HUES6 (cell line): ENCODE measurements around the gene APOBEC4.
"Not testable (repeated sequence)": the region's sequence is repeated elsewhere in the genome, so short reads cannot be mapped to it uniquely, and the experiment has no call there.

ENCODE experiments used
- H3K27ac ChIP-seq: 2 replicates; pipeline ENCODE4 v1.7.0; 2013; ENCODE audit warnings: low read depth, mild to moderate bottlenecking, low read length, inconsistent platforms
- H3K27me3 ChIP-seq: 2 replicates; pipeline ENCODE4 v1.6.1; 2013; ENCODE audit warnings: low read length; ENCODE audit not compliant: control insufficient read depth, insufficient read depth
- H3K36me3 ChIP-seq: 2 replicates; pipeline ENCODE4 v1.6.1; 2013; ENCODE audit warnings: low read length; ENCODE audit not compliant: control insufficient read depth, insufficient read depth
- H3K4me1 ChIP-seq: 2 replicates; pipeline ENCODE4 v1.6.1; 2013; ENCODE audit warnings: low read length; ENCODE audit not compliant: control insufficient read depth, insufficient read depth
- H3K4me3 ChIP-seq: 2 replicates; pipeline ENCODE4 v1.5.1; 2013; ENCODE audit warnings: low read depth, low read length
- H3K9ac ChIP-seq: one replicate; pipeline ENCODE4 v1.6.1; 2013; ENCODE audit warnings: mild to moderate bottlenecking, low read length
- H3K9me3 ChIP-seq: 2 replicates; pipeline ENCODE4 v1.6.1; 2013; ENCODE audit warnings: low read depth, low read length; ENCODE audit not compliant: control insufficient read depth, insufficient read depth

APOBEC4 gene

GRCh38 chr1:183612975-183613374 is 40.1 kb downstream of the APOBEC4 start:
- H3K27ac ChIP-seq, H3K9ac ChIP-seq, H3K4me1 ChIP-seq, H3K36me3 ChIP-seq, H3K27me3 ChIP-seq, H3K4me3 ChIP-seq, H3K9me3 ChIP-seq: not testable (repeated sequence)

DNA sequence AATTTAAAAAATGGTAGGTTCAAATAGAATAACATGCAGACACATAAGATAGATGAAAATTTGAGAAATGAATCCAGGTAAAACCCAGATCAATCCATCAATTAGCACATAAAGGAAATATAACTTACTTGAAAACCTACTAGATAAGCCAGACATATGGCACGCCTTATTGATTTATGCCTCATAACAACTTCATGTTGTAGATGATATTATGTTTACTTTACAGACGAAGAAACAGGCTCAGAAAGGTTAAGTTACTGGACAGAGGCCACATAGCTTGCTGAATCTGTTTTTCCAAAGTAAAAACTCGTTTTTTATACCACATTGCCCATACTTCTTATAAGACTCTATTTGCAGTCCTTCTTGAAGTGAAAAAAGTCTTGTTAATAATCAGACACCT is 40.7 kb downstream of the APOBEC4 start:
- H3K9me3 ChIP-seq = no peaks in the 10 kb centered on the region
- no peak overlapping the region for H3K4me3 ChIP-seq
- H3K9ac ChIP-seq = no peak overlapping the region
- no peak overlapping the region for H3K27ac ChIP-seq
- no peaks in the 10 kb centered on the region for H3K36me3 ChIP-seq
- no peaks in the 10 kb centered on the region for H3K27me3 ChIP-seq
- H3K4me1 ChIP-seq = no peaks in the 10 kb centered on the region

DNA sequence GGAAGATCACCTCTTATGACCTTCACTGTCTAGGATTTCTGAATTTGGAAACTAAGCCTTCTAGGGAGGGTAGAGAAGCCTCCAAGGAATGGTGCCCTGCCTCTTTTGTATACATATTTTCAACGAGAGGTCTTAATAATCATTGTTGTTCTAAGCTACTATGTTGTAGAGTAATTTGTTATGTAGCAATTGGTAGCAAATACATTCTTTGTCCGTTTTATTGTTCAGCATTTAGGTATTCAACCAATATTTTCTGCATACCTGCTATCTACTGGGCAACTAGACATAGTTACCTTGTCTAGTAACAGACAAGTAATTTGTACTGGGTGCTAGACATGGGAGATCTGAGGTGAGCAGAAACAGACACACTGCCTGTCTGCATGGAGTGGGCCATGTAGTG is 42.1 kb downstream of the APOBEC4 start:
- no peak overlapping the region for H3K9ac ChIP-seq
- no peaks in the 10 kb centered on the region for H3K36me3 ChIP-seq
- no peaks in the 10 kb centered on the region for H3K9me3 ChIP-seq
- H3K4me1 ChIP-seq = no peaks in the 10 kb centered on the region
- H3K27me3 ChIP-seq = no peaks in the 10 kb centered on the region
- no peak overlapping the region for H3K27ac ChIP-seq
- H3K4me3 ChIP-seq = no peak overlapping the region

GRCh38 chr1:183609759-183610452 is 43.2 kb downstream of the APOBEC4 start:
- Histone ChIP-seq H3K4me1 (no peaks in the 10 kb centered on the region), H3K4me3 (no peak overlapping the region), H3K9ac (no peak overlapping the region), H3K36me3 (no peaks in the 10 kb centered on the region), H3K27ac (no peak overlapping the region), H3K9me3 (no peaks in the 10 kb centered on the region), H3K27me3 (no peaks in the 10 kb centered on the region)

DNA sequence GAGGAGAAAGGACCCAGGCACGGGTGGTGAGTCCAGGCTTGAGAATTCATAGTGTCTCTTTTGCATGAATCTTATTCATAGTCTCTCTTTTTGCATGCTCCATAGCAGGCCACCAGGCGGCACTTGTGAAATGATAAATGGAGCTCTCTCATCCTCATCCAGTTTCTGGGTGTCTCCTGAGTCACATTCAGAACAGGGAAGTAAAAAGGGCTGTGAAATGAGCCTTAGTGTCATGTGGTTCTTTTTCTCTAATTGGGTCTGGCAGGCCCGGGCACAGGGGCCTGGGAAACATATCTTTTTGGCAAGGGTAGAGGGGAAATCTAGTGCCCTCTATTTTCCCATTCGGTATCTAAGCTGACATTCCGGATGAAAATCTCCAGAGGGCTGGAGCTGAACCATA is 43.8 kb downstream of the APOBEC4 start:
- no peaks in the 10 kb centered on the region for H3K27me3 ChIP-seq
- no peak overlapping the region for H3K9ac ChIP-seq
- H3K9me3 ChIP-seq = no peaks in the 10 kb centered on the region
- H3K4me3 ChIP-seq = no peak overlapping the region
- no peak overlapping the region for H3K27ac ChIP-seq
- H3K4me1 ChIP-seq = no peaks in the 10 kb centered on the region
- no peaks in the 10 kb centered on the region for H3K36me3 ChIP-seq

DNA sequence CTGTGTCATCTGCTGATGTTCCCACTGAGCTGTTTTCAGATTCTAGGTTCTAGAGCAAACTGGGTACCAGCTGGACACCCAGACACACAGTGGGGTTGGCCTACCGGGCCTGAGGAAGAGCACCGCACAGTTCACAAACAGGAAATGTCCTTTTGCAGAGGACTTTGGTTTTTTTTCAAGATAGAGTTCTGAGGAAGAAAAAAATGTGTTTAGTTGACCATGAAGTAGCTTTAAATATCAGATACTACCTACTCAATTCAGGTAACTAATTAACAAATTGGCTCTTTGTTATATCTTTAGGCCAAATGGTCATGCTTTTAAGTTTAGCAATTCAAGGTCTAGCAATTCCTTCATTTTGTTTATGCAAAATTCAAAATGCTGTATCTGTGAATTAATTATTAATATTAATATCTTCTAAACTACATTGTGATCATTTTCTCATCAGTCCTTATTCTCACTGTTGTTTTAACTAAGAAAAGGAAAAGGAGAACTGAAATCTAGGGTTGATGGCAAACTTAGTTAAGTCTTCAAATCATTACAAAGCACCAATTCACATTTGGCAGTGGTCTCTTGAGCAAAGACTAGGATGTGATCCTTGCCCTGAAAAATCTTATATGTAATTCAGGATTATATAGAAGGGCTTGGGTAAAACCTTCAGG is 45.7 kb downstream of the APOBEC4 start:
- H3K36me3 ChIP-seq = no peaks in the 10 kb centered on the region
- H3K9ac ChIP-seq = no peak overlapping the region
- no peak overlapping the region for H3K27ac ChIP-seq
- no peaks in the 10 kb centered on the region for H3K9me3 ChIP-seq
- H3K4me3 ChIP-seq = no peak overlapping the region
- H3K27me3 ChIP-seq = no peaks in the 10 kb centered on the region
- no peaks in the 10 kb centered on the region for H3K4me1 ChIP-seq

- no peaks in the 10 kb centered on the region for H3K4me1 ChIP-seq
- no peak overlapping the region for H3K4me3 ChIP-seq
- no peaks in the 10 kb centered on the region for H3K9me3 ChIP-seq
- H3K36me3 ChIP-seq = no peaks in the 10 kb centered on the region
- no peaks in the 10 kb centered on the region for H3K27me3 ChIP-seq
- no peak overlapping the region for H3K9ac ChIP-seq
- H3K27ac ChIP-seq = no peak overlapping the region
Observed at GRCh38 chr1:183605904-183606303, 47.2 kb downstream of the APOBEC4 start.

GRCh38 chr1:183604815-183605214 is 48.3 kb downstream of the APOBEC4 start:
- Histone ChIP-seq H3K27me3 (no peaks in the 10 kb centered on the region), H3K36me3 (no peaks in the 10 kb centered on the region), H3K4me1 (no peaks in the 10 kb centered on the region), H3K9me3 (no peaks in the 10 kb centered on the region), H3K27ac (no peak overlapping the region), H3K4me3 (no peak overlapping the region), H3K9ac (no peak overlapping the region)

GRCh38 chr1:183604038-183604808 is 48.9 kb downstream of the APOBEC4 start:
- Histone ChIP-seq H3K36me3 (no peaks in the 10 kb centered on the region), H3K4me3 (no peak overlapping the region), H3K27ac (no peak overlapping the region), H3K4me1 (no peaks in the 10 kb centered on the region), H3K9ac (no peak overlapping the region), H3K9me3 (no peaks in the 10 kb centered on the region), H3K27me3 (no peaks in the 10 kb centered on the region)

GRCh38 chr1:183602510-183602909 is 50.6 kb downstream of the APOBEC4 start:
- H3K27me3 ChIP-seq = no peaks in the 10 kb centered on the region
- H3K36me3 ChIP-seq = no peaks in the 10 kb centered on the region
- H3K4me1 ChIP-seq = no peaks in the 10 kb centered on the region
- no peaks in the 10 kb centered on the region for H3K9me3 ChIP-seq
- H3K9ac ChIP-seq = no peak overlapping the region
- no peak overlapping the region for H3K27ac ChIP-seq
- no peak overlapping the region for H3K4me3 ChIP-seq

DNA sequence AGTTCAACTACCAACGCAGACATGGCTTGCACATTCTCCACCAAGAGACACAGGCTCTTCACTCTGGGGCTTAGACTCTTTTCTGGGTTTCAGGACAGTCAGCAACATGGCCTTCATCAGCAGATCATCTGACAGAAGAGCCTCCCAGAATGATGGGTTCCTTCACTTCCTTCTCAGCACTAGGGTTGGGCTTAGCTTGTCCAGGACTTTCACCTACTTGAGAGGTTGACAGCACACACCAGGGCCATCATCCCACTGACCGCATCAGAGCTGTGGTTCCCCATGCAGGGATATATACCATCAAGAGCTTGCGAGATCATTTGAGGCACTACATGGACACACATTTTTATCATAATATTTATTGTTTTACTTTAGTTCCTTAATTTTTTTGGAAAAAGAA is 52.5 kb downstream of the APOBEC4 start:
- H3K4me1 ChIP-seq = no peaks in the 10 kb centered on the region
- no peak overlapping the region for H3K9ac ChIP-seq
- no peaks in the 10 kb centered on the region for H3K36me3 ChIP-seq
- H3K27ac ChIP-seq = no peak overlapping the region
- no peaks in the 10 kb centered on the region for H3K27me3 ChIP-seq
- no peak overlapping the region for H3K4me3 ChIP-seq
- H3K9me3 ChIP-seq = no peaks in the 10 kb centered on the region
